Adrenal gland (tissue), 12 donors: ENCODE results near the gene OAS3. TPM values are rescaled to one million over a fixed set of nuclear protein-coding genes. Genes with fewer than 3 reads are reported as not detected.

Source experiments
- DNase-seq, 7 donors: peaks; one replicate each; pipeline ENCODE4 v3.0.0-alpha.2; 2019 to 2020
- H3K27ac ChIP-seq, 5 donors: fragments of 200-600 bp; sonication (generic) in 4 of 5; 1 replicate in 3 of 5; 2 replicates in 2 of 5; pipeline versions ENCODE4 v1.5.1 to v1.8.0; 2016 to 2020; ENCODE audit warnings: mild to moderate bottlenecking in 1 of 5
- H3K27me3 ChIP-seq: fragments of 200-600 bp; 2 replicates; pipeline ENCODE4 v1.8.0; 2021
- H3K36me3 ChIP-seq, 2 donors: fragments of 200-600 bp; replicated peaks in 1 of 2; 1 replicate in 1 of 2; 2 replicates in 1 of 2; pipeline versions ENCODE4 v1.5.1 to v1.8.0; 2018 to 2022
- H3K4me1 ChIP-seq, 2 donors: fragments of 200-600 bp; replicated peaks in 1 of 2; 1 replicate in 1 of 2; 2 replicates in 1 of 2; pipeline versions ENCODE4 v1.5.1 to v1.8.0; 2018 to 2021
- H3K4me3 ChIP-seq, 4 donors: fragments of 200-600 bp; sonication (generic) in 3 of 4; one replicate each; pipeline ENCODE4 v1.5.1; 2016 to 2018
- H3K9me3 ChIP-seq, 3 donors: fragments of 200-600 bp; sonication (generic) in 1 of 3; replicated peaks in 1 of 3; 1 replicate in 2 of 3; 2 replicates in 1 of 3; pipeline versions ENCODE4 v1.5.1 to v1.8.0; 2016 to 2021
- CTCF ChIP-seq, 6 experiments: fragments of 450-650 bp in 4 of 6; fragments of 200-600 bp in 2 of 6; sonication (generic) in 1 of 6; IDR thresholded peaks; 1 replicate in 5 of 6; 2 replicates in 1 of 6; pipeline versions ENCODE4 v1.5.1 to v1.8.0; 2016 to 2021; ENCODE audit warnings: antibody characterized with exemption in 6 of 6, mild to moderate bottlenecking in 2 of 6, moderate library complexity in 1 of 6
- POLR2A ChIP-seq, 2 donors: fragments of 450-650 bp; IDR thresholded peaks; one replicate each; pipeline ENCODE4 v1.6.1; 2017; ENCODE audit warnings: antibody characterized with exemption in 2 of 2, mild to moderate bottlenecking in 2 of 2, moderate library complexity in 1 of 2
- WGBS, 4 donors: extraction: QIAGEN DNeasy Blood & Tissue Kit in 2 of 4; methylation state at CpG; one replicate each; pipeline versions ENCODE4 v1.1.5 to v1.1.7; 2013 to 2017; 5-methylcytosine and 5-hydroxymethylcytosine counted together
- intact Hi-C, 2 donors: fragments of 100-400 bp; cut with DNase I; formaldehyde crosslinking; loops; one replicate each; pipeline versions ENCODE4 v1.14.1 to v1.15.0; 2022 to 2023
- polyA plus RNA-seq, 3 donors: library from polyadenylated mRNA; stranded (reverse); fragments of 200-250 nt in 2 of 3; fragments of 350-450 nt in 1 of 3; fragmentation: Illumina TruSeq in 1 of 3; extraction: RNeasy Lipid Tissue Mini Kit (QIAGEN cat#74804) in 1 of 3; gene quantifications; one replicate each; pipeline ENCODE4 v1.2.3, GENCODE V29; 2013 to 2014
- total RNA-seq, 9 donors: library from RNA; depleted of rRNA in 4 of 9; stranded (reverse); fragments of >200 nt in 4 of 9; fragments of 120-200 nt in 1 of 9; fragmentation: NEBNext Ultra II Directional in 1 of 9; extraction: Animal tissue kit (Norgen Biotek cat#: 25700) in 1 of 9; gene quantifications; one replicate each; pipeline versions ENCODE4 v1.1.0 to v1.2.4, GENCODE V29; 2013 to 2023
- donor health status: healthy with polysubstance abuse.
- donor health status: Bipolar disorder and iron deficiency.
- donor health status: DM: yes; HTN: yes; CAD: no.
- donor health status: DM: no; HTN: no; CAD: no.
- donor health status: DM: no; HTN: no; CAD: no.
- donor health status: DM: yes; HTN: yes; CAD: no.

OAS3 gene
- total and polyA plus RNA-seq, 12 donors = 2.7 to 19.4 (median 10.3) TPM

- no peak overlapping the region for H3K4me3 ChIP-seq
- no peak for DNase-seq
- 89 to 96% (median 92%) methylated on average over 9 to 14 of the region's 14 CpGs for WGBS, 4 donors
- H3K9me3 ChIP-seq = no peaks in the 10 kb centered on the region
- TF ChIP-seq CTCF (IDR thresholded peaks at IDR 0.05) (no peak), POLR2A (IDR thresholded peaks at IDR 0.05) (no peak)
- H3K36me3 ChIP-seq = peaks cover 0 to 12% of the 10 kb centered on the region in 2 donors
- intact Hi-C loops = no loop called here
- no peaks in the 10 kb centered on the region for H3K4me1 ChIP-seq
- H3K27ac ChIP-seq = no peak overlapping the region
- H3K27me3 ChIP-seq = no peaks in the 10 kb centered on the region
Measured at GRCh38 chr12:112963227-112963861, 25.1 kb downstream of the OAS3 start.

- no peak for TF ChIP-seq POLR2A (IDR thresholded peaks at IDR 0.05)
- no peak overlapping the region for H3K4me3 ChIP-seq
- H3K9me3 ChIP-seq = no peaks in the 10 kb centered on the region
- intact Hi-C loops = no loop called here
- H3K36me3 ChIP-seq = peaks cover 0 to 12% of the 10 kb centered on the region in 2 donors
- H3K27me3 ChIP-seq = no peaks in the 10 kb centered on the region
- no peak for DNase-seq
- H3K27ac ChIP-seq = no peak overlapping the region
- WGBS, 4 donors = 86 to 98% (median 93%) methylated on average over 6 of the region's 6 CpGs
- no peaks in the 10 kb centered on the region for H3K4me1 ChIP-seq
Measured at GRCh38 chr12:112964067-112964670, 25.9 kb downstream of the OAS3 start.

- WGBS, 4 donors = 92 to 98% (median 96%) methylated on average over 4 of the region's 4 CpGs
- Histone ChIP-seq H3K27ac (no peak overlapping the region), H3K4me3 (no peak overlapping the region), H3K9me3 (no peaks in the 10 kb centered on the region), H3K36me3 (peaks cover 0 to 12% of the 10 kb centered on the region in 2 donors), H3K4me1 (no peaks in the 10 kb centered on the region), H3K27me3 (no peaks in the 10 kb centered on the region)
- TF ChIP-seq POLR2A (IDR thresholded peaks at IDR 0.05) (no peak), CTCF (IDR thresholded peaks at IDR 0.05) (no peak)
- intact Hi-C loops = no loop called here
- no peak for DNase-seq
Measured at GRCh38 chr12:112964915-112965314, 26.6 kb downstream of the OAS3 start.

GRCh38 chr12:112965643-112966042 lies 27.4 kb downstream of the OAS3 start:
- intact Hi-C loops = no loop called here
- no peak for DNase-seq
- H3K27ac ChIP-seq = no peak overlapping the region
- TF ChIP-seq POLR2A (IDR thresholded peaks at IDR 0.05) (no peak), CTCF (IDR thresholded peaks at IDR 0.05) (no peak)
- H3K9me3 ChIP-seq = no peaks in the 10 kb centered on the region
- no peaks in the 10 kb centered on the region for H3K27me3 ChIP-seq
- peaks cover 0 to 12% of the 10 kb centered on the region in 2 donors for H3K36me3 ChIP-seq
- no peak overlapping the region for H3K4me3 ChIP-seq
- 82 to 98% (median 94%) methylated on average over 4 to 15 of the region's 15 CpGs for WGBS, 4 donors
- no peaks in the 10 kb centered on the region for H3K4me1 ChIP-seq

- Histone ChIP-seq H3K4me3 (no peak overlapping the region), H3K4me1 (no peaks in the 10 kb centered on the region), H3K27ac (no peak overlapping the region), H3K27me3 (no peaks in the 10 kb centered on the region), H3K36me3 (peaks cover 0 to 12% of the 10 kb centered on the region in 2 donors), H3K9me3 (no peaks in the 10 kb centered on the region)
- TF ChIP-seq CTCF (IDR thresholded peaks at IDR 0.05) (no peak), POLR2A (IDR thresholded peaks at IDR 0.05) (no peak)
- intact Hi-C loops = no loop called here
- WGBS, 4 donors = 92 to 99% (median 97%) methylated on average over 7 to 9 of the region's 9 CpGs
- no peak for DNase-seq
Measured at GRCh38 chr12:112967306-112967705, 29.0 kb downstream of the OAS3 start.
